Parathyroid adenoma (tissue), 2 donors: ENCODE results near the gene TRPV4.

Experiments used
- H2AFZ ChIP-seq: fragments of 300-600 bp; sonication (generic); one replicate; pipeline ENCODE4 v1.7.0; 2017; ENCODE audit warnings: antibody characterized with exemption, mild to moderate bottlenecking
- H3K27ac ChIP-seq: fragments of 300-600 bp; sonication (generic); one replicate; pipeline ENCODE4 v1.7.0; 2017
- H3K27me3 ChIP-seq: fragments of 300-600 bp; sonication (generic); one replicate; pipeline ENCODE4 v1.7.0; 2017; ENCODE audit warnings: low read length; ENCODE audit not compliant: control insufficient read depth, insufficient read depth
- H3K36me3 ChIP-seq: fragments of 300-600 bp; sonication (generic); one replicate; pipeline ENCODE4 v1.7.0; 2017; ENCODE audit warnings: low read length; ENCODE audit not compliant: control insufficient read depth, insufficient read depth
- H3K4me1 ChIP-seq: fragments of 300-600 bp; sonication (generic); one replicate; pipeline ENCODE4 v1.7.0; 2017; ENCODE audit warnings: control low read depth
- H3K4me2 ChIP-seq: fragments of 300-600 bp; sonication (generic); one replicate; pipeline ENCODE4 v1.7.0; 2017; ENCODE audit warnings: low read length
- H3K4me3 ChIP-seq: fragments of 300-600 bp; sonication (generic); one replicate; pipeline ENCODE4 v1.7.0; 2017; ENCODE audit warnings: low read depth, low read length
- H3K79me2 ChIP-seq: fragments of 300-600 bp; sonication (generic); one replicate; pipeline ENCODE4 v1.7.0; 2017; ENCODE audit warnings: control low read depth
- H3K9ac ChIP-seq: fragments of 300-600 bp; sonication (generic); one replicate; pipeline ENCODE4 v1.7.0; 2017; ENCODE audit warnings: mild to moderate bottlenecking
- H3K9me3 ChIP-seq: fragments of 300-600 bp; sonication (generic); one replicate; pipeline ENCODE4 v1.7.0; 2017; ENCODE audit warnings: low read length; ENCODE audit not compliant: control insufficient read depth
- CTCF ChIP-seq: fragments of 300-600 bp; sonication (generic); IDR thresholded peaks from one replicate; pipeline ENCODE4 v1.7.0; 2017; ENCODE audit warnings: antibody characterized with exemption, mild to moderate bottlenecking
- donor health status: primary hyperparathyroidism.

Gene TRPV4

GRCh38 chr12:109759595-109759994, 73.6 kb downstream of the TRPV4 start:
- no peak overlapping the region for H3K4me3 ChIP-seq
- no peaks in the 10 kb centered on the region for H3K36me3 ChIP-seq
- H3K9me3 ChIP-seq: no peaks in the 10 kb centered on the region
- H3K4me1 ChIP-seq: peaks cover 4% of the 10 kb centered on the region
- no peaks in the 10 kb centered on the region for H3K27me3 ChIP-seq
- no peaks in the 10 kb centered on the region for H3K79me2 ChIP-seq
- H2AFZ ChIP-seq: no peak overlapping the region
- H3K9ac ChIP-seq: no peak overlapping the region
- TF ChIP-seq CTCF: no peak
- no peak overlapping the region for H3K4me2 ChIP-seq
- H3K27ac ChIP-seq: no peak overlapping the region

GRCh38 chr12:109758426-109759420, 74.5 kb downstream of the TRPV4 start:
- Histone ChIP-seq H3K4me1 (peaks cover 4% of the 10 kb centered on the region), H3K27ac (no peak overlapping the region)

GRCh38 chr12:109757671-109758265, 75.4 kb downstream of the TRPV4 start:
- H3K27me3 ChIP-seq: no peaks in the 10 kb centered on the region
- no peak overlapping the region for H3K4me3 ChIP-seq
- no peak overlapping the region for H3K9ac ChIP-seq
- H3K9me3 ChIP-seq: no peaks in the 10 kb centered on the region
- H3K27ac ChIP-seq: no peak overlapping the region
- no peaks in the 10 kb centered on the region for H3K36me3 ChIP-seq
- no peak for TF ChIP-seq CTCF
- no peak overlapping the region for H2AFZ ChIP-seq
- no peak overlapping the region for H3K4me2 ChIP-seq
- peaks cover 4% of the 10 kb centered on the region for H3K4me1 ChIP-seq
- no peaks in the 10 kb centered on the region for H3K79me2 ChIP-seq

More at GRCh38 chr12:109758426-109759420, 74.5 kb downstream of the TRPV4 start:
- Histone ChIP-seq H2AFZ (no peak overlapping the region), H3K36me3 (no peaks in the 10 kb centered on the region), H3K9ac (no peak overlapping the region), H3K4me3 (no peak overlapping the region), H3K79me2 (no peaks in the 10 kb centered on the region), H3K4me2 (no peak overlapping the region), H3K27me3 (no peaks in the 10 kb centered on the region), H3K9me3 (no peaks in the 10 kb centered on the region)
- no peak for TF ChIP-seq CTCF

GRCh38 chr12:109756457-109756856, 76.7 kb downstream of the TRPV4 start:
- Histone ChIP-seq H3K4me1 (peaks cover 4% of the 10 kb centered on the region), H3K36me3 (no peaks in the 10 kb centered on the region)
- no peak for TF ChIP-seq CTCF

More at GRCh38 chr12:109756457-109756856, 76.7 kb downstream of the TRPV4 start:
- Histone ChIP-seq H3K9me3 (no peaks in the 10 kb centered on the region), H3K27me3 (no peaks in the 10 kb centered on the region), H2AFZ (no peak overlapping the region), H3K9ac (no peak overlapping the region), H3K79me2 (no peaks in the 10 kb centered on the region), H3K4me2 (no peak overlapping the region), H3K27ac (no peak overlapping the region), H3K4me3 (no peak overlapping the region)
